Measurements from ENCODE around the gene TSR2. TPM values are rescaled to one million over a fixed set of nuclear protein-coding genes. Genes with fewer than 3 reads are reported as not detected.
A peak's percentile ranks its signal among the peaks of the same experiment; 100 is the strongest.

Gene TSR2
- total and polyA plus RNA-seq, 2 donors = 23.4 to 31.0 TPM

DNA sequence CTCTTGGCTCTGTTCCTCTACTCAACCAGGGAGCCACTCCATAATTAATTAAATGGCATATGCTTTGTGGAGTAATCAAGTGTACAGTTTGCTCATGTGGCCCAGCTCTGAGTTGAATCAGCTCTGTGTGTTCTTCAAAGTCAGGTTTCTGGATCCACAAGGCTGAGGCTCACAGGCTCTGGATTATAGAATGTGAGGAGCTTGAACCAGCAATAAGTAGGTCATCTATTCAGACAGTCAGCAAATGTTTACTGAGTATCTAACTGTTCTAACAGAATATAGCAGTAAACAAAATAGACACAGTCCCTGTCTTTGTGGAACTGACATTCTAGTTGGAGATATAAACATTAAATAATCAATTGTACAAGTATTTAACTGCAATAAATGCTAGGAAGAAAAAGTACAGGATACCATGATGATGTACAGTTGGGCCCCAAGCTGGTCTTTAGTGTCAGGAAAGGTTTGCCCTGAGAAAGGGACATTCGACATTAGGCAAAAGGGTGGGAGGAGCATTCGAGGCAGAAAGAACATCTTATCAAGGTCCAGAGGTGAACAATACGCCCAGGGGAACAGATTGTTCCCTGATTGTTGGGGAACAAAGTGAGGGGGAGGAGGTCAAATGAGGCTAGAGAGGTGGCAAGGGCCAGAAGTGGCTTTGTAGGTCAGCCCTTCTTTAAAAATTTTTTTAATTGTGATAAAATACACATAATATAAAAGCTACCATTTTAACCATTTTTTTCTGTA, 20.5 kb upstream of the TSR2 start:
- 81% methylated on average over 3 of the region's 3 CpGs for WGBS
- Histone ChIP-seq H3K4me1 (ENCODE audit: control insufficient read depth in 2 of 2, insufficient read depth in 2 of 2, low read length in 2 of 2) (peaks cover 0 to 5% of the 10 kb centered on the region in 2 donors), H3K27me3 (ENCODE audit: control insufficient read depth in 2 of 2, insufficient read depth in 1 of 2, low read length in 1 of 2) (peaks cover 0 to 6% of the 10 kb centered on the region in 2 donors), H3K4me3 (ENCODE audit: low read length in 2 of 2) (no peak overlapping the region), H3K9me3 (ENCODE audit: control insufficient read depth in 2 of 2, insufficient read depth in 1 of 2, low read length in 1 of 2) (no peaks in the 10 kb centered on the region), H3K36me3 (ENCODE audit: control insufficient read depth in 2 of 2, insufficient read depth in 2 of 2, low read length in 1 of 2) (no peaks in the 10 kb centered on the region), H3K27ac (ENCODE audit: low read depth in 1 of 2, low read length in 1 of 2) (no peak overlapping the region)
- DNase-seq (ENCODE audit: low read depth in 6 of 9, low spot score in 9 of 9) = no peak

DNA sequence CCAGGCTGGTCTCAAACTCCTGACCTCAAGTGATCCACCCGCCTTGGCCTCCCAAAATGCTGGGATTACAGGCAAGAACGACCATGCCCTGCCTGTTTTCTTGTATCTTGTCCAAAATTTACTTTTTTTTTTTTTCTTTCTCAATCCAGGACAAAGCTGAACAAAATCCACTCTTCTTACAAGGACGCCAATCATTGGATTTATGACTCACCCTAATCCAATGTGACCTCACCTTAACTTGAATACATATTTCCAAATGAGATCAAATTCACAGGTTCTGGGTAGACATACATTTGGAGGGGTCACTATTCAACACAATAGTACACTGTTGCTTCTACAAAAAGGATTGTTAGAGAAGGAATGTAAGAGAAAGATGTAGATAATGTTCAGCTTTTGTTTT, 18.0 kb upstream of the TSR2 start:
- H3K4me3 ChIP-seq (ENCODE audit: low read length in 2 of 2) = no peak overlapping the region
- H3K36me3 ChIP-seq (ENCODE audit: control insufficient read depth in 2 of 2, insufficient read depth in 2 of 2, low read length in 1 of 2) = no peaks in the 10 kb centered on the region
- DNase-seq (ENCODE audit: low read depth in 6 of 9, low spot score in 9 of 9) = no peak
- H3K27ac ChIP-seq (ENCODE audit: low read depth in 1 of 2, low read length in 1 of 2) = no peak overlapping the region
- H3K4me1 ChIP-seq (ENCODE audit: control insufficient read depth in 2 of 2, insufficient read depth in 2 of 2, low read length in 2 of 2) = no peaks in the 10 kb centered on the region
- peaks cover 0 to 2% of the 10 kb centered on the region in 2 donors for H3K27me3 ChIP-seq (ENCODE audit: control insufficient read depth in 2 of 2, insufficient read depth in 1 of 2, low read length in 1 of 2)
- H3K9me3 ChIP-seq (ENCODE audit: control insufficient read depth in 2 of 2, insufficient read depth in 1 of 2, low read length in 1 of 2) = no peaks in the 10 kb centered on the region
- 94% methylated on average over 3 of the region's 3 CpGs for WGBS

DNA sequence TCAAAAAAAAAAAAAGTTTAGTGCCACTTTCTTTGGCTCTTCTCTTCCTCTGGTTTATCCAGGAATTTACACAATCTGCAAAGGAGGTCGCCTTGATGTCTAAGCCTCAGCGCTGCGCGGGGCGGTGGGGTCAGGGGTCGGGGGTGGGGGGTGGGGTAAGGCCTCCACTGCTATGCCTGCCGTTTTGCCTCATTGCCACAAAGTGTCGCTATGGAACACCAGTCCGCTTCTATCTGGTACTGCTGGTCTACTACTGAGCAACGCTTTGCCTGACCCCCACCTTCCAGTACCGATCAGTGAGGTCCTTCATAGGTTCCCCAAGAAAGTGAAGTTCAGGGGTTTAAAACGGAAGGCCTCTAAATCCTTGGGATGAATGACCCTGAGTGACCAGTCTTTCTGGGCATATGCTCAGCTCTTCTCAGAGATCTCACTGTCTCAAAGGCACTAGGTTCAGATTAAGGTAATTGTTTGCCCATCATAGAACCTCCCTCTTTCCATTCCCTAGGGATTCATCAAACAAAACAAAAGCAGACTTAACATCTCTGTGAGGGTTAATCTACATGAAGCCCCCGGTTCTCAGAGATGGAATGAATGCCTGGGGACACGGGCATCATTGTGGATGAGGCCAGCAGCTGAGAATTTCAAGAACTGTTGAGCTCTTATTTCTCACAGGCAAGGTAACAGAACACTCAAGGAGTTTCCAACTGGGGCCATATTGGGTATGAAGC, 16.9 kb upstream of the TSR2 start:
- Histone ChIP-seq H3K4me3 (ENCODE audit: low read length in 2 of 2) (no peak overlapping the region), H3K4me1 (ENCODE audit: control insufficient read depth in 2 of 2, insufficient read depth in 2 of 2, low read length in 2 of 2) (no peaks in the 10 kb centered on the region), H3K27me3 (ENCODE audit: control insufficient read depth in 2 of 2, insufficient read depth in 1 of 2, low read length in 1 of 2) (peaks cover 0 to under 1% of the 10 kb centered on the region in 2 donors), H3K36me3 (ENCODE audit: control insufficient read depth in 2 of 2, insufficient read depth in 2 of 2, low read length in 1 of 2) (no peaks in the 10 kb centered on the region), H3K9me3 (ENCODE audit: control insufficient read depth in 2 of 2, insufficient read depth in 1 of 2, low read length in 1 of 2) (no peaks in the 10 kb centered on the region), H3K27ac (ENCODE audit: low read depth in 1 of 2, low read length in 1 of 2) (no peak overlapping the region)
- peak in 2 of 9 donors; percentile 16 to 33 for DNase-seq (ENCODE audit: low read depth in 6 of 9, low spot score in 9 of 9)
- 30% methylated on average over 14 of the region's 14 CpGs for WGBS

DNA sequence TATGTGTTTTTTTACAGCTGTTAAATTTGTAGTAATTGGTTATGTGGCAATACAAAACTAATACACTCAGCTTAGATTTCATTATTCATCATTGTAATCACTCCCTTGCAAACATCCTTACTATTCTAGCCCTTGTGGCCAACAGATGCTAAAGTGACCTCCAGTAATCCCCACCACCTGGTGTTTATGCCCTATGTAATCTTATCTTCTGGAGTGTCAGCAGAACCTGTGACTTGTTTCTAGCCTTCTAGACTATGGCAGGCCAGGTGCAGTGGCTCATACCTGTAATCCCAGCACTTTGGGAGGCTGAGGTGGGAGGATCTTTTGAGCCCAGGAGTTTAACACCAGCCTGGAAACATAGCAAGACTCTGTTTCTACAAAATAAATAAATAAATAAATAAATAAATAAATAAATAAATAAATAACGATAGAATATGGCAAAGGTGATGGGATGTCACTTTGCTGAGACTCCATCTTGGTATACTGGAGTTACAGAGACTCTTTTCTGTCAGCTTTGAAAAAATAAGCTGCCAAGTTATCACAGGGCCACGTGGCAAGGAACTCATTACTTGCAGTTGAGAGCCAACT, 12.3 kb upstream of the TSR2 start:
- Histone ChIP-seq H3K27ac (ENCODE audit: low read depth in 1 of 2, low read length in 1 of 2) (no peak overlapping the region), H3K4me3 (ENCODE audit: low read length in 2 of 2) (no peak overlapping the region), H3K9me3 (ENCODE audit: control insufficient read depth in 2 of 2, insufficient read depth in 1 of 2, low read length in 1 of 2) (no peaks in the 10 kb centered on the region), H3K36me3 (ENCODE audit: control insufficient read depth in 2 of 2, insufficient read depth in 2 of 2, low read length in 1 of 2) (no peaks in the 10 kb centered on the region), H3K4me1 (ENCODE audit: control insufficient read depth in 2 of 2, insufficient read depth in 2 of 2, low read length in 2 of 2) (no peaks in the 10 kb centered on the region), H3K27me3 (ENCODE audit: control insufficient read depth in 2 of 2, insufficient read depth in 1 of 2, low read length in 1 of 2) (no peaks in the 10 kb centered on the region)
- no peak for DNase-seq (ENCODE audit: low read depth in 6 of 9, low spot score in 9 of 9)
- 77% methylated on average over 2 of the region's 2 CpGs for WGBS

DNA sequence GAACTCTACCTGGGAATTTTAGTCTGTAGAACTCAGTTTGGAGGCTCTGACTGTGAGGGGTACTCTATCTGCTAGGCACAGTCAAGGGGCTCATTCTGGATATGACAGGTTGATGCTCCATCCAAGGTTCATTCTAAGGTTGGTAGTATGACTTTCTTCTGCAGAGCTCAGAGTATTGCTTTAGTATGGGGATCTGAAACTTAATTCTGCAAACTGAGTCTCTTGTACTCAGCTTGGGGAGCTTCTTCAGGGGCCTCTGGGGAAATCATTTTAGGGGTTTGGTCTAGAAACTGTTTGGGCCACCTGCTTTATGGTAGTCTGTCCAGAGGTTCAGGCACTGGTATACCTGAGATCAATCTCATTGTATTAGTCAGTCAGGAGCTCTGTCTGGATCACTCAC, 9.7 kb upstream of the TSR2 start:
- no peak overlapping the region for H3K4me3 ChIP-seq (ENCODE audit: low read length in 2 of 2)
- no peak for DNase-seq (ENCODE audit: low read depth in 6 of 9, low spot score in 9 of 9)
- no peaks in the 10 kb centered on the region for H3K27me3 ChIP-seq (ENCODE audit: control insufficient read depth in 2 of 2, insufficient read depth in 1 of 2, low read length in 1 of 2)
- H3K27ac ChIP-seq (ENCODE audit: low read depth in 1 of 2, low read length in 1 of 2) = no peak overlapping the region
- no peaks in the 10 kb centered on the region for H3K36me3 ChIP-seq (ENCODE audit: control insufficient read depth in 2 of 2, insufficient read depth in 2 of 2, low read length in 1 of 2)
- H3K9me3 ChIP-seq (ENCODE audit: control insufficient read depth in 2 of 2, insufficient read depth in 1 of 2, low read length in 1 of 2) = no peaks in the 10 kb centered on the region
- no peaks in the 10 kb centered on the region for H3K4me1 ChIP-seq (ENCODE audit: control insufficient read depth in 2 of 2, insufficient read depth in 2 of 2, low read length in 2 of 2)

DNA sequence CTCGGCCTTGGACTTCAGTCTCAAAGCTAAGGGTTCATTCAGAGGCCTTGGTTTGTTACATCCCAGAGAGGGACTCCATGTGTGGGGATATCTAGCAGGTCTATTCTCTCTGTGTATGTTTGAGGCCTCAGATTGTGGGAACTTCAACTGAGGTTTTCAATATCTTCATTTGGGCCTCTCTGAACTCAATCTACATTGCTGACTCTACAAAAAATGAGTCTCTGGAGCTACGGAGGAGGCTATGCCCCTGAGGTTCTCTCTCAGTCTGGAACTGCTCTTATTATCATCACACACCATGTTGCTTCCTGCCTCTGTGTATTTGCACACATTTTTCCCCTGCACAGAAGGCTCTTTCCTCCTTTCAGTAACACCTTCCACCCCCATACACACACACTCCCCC, 5.1 kb upstream of the TSR2 start:
- no peaks in the 10 kb centered on the region for H3K27me3 ChIP-seq (ENCODE audit: control insufficient read depth in 2 of 2, insufficient read depth in 1 of 2, low read length in 1 of 2)
- 81% methylated on average over 2 of the region's 2 CpGs for WGBS
- no peaks in the 10 kb centered on the region for H3K36me3 ChIP-seq (ENCODE audit: control insufficient read depth in 2 of 2, insufficient read depth in 2 of 2, low read length in 1 of 2)
- H3K4me3 ChIP-seq (ENCODE audit: low read length in 2 of 2) = no peak overlapping the region
- no peaks in the 10 kb centered on the region for H3K9me3 ChIP-seq (ENCODE audit: control insufficient read depth in 2 of 2, insufficient read depth in 1 of 2, low read length in 1 of 2)
- DNase-seq (ENCODE audit: low read depth in 6 of 9, low spot score in 9 of 9) = no peak
- no peaks in the 10 kb centered on the region for H3K4me1 ChIP-seq (ENCODE audit: control insufficient read depth in 2 of 2, insufficient read depth in 2 of 2, low read length in 2 of 2)
- H3K27ac ChIP-seq (ENCODE audit: low read depth in 1 of 2, low read length in 1 of 2) = no peak overlapping the region

DNA sequence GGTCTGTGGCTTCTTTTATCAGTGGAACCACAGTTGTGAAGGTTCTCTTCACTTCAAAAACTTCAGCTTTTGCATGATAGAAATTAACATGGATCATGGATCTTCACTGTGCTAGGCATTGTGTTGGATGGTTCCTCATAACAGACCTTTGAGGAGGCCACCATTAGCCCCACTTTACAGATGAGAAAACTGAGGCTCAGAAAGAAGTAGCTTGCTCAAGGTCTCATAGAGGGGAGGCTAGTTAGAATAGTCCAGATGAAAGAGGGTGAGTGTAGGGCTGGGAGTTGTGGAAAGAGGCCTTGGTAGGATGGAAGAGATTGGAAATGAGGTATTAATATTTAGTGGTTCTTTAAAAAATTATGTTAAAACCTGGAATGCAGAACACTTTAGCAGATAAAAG, 2.6 kb downstream of the TSR2 start:
- peaks cover 5 to 6% of the 10 kb centered on the region in 2 donors for H3K4me1 ChIP-seq (ENCODE audit: control insufficient read depth in 2 of 2, insufficient read depth in 2 of 2, low read length in 2 of 2)
- DNase-seq (ENCODE audit: low read depth in 6 of 9, low spot score in 9 of 9) = no peak

DNA sequence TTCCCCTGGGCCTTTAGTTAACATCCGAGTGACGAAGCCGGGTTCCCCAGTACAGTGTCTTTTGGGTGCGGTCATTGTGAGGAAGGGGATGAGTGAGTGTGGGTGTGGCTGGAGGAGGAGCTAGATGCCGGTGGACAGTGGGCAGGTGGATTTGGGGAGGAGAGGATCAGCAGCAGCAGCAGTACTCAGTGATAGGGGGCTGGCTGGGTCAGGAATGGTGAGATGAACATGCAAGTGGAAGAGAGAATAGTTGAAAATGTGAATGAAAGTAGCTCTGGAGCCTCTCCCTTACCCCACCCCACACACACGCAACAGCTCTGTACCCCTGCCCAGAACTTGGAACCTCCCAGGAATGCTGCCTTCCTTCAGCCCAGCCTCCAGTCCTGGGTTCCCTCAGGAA, 4.5 kb downstream of the TSR2 start:
- no peak overlapping the region for H3K4me3 ChIP-seq (ENCODE audit: low read length in 2 of 2)

More for the DNA sequence above, 2.6 kb downstream of the TSR2 start:
- no peak overlapping the region for H3K4me3 ChIP-seq (ENCODE audit: low read length in 2 of 2)
- peaks cover 13 to 14% of the 10 kb centered on the region in 2 donors for H3K36me3 ChIP-seq (ENCODE audit: control insufficient read depth in 2 of 2, insufficient read depth in 2 of 2, low read length in 1 of 2)
- no peaks in the 10 kb centered on the region for H3K9me3 ChIP-seq (ENCODE audit: control insufficient read depth in 2 of 2, insufficient read depth in 1 of 2, low read length in 1 of 2)
- no peak overlapping the region for H3K27ac ChIP-seq (ENCODE audit: low read depth in 1 of 2, low read length in 1 of 2)
- H3K27me3 ChIP-seq (ENCODE audit: control insufficient read depth in 2 of 2, insufficient read depth in 1 of 2, low read length in 1 of 2) = no peaks in the 10 kb centered on the region

DNA sequence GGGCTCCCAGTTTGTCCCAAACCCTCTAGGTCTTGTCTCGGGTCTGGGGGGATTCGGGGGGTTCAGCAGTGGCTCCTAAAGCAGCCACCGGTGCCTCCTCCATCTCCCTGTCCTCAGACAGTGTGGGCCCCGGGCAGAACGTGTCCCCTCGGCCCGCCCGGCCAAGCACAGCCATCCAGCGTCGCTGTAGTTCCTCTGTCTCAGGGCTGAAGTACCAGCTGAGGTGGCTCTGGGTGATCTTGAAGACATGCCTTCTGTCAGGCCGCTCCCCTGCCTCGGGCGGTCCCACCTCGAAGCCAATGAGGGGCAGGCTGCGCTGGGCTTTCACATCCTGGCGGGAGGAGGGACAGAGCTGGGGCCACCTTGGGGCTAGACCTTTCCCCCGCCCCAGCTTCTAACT, 5.9 kb downstream of the TSR2 start:
- Histone ChIP-seq H3K4me1 (ENCODE audit: control insufficient read depth in 2 of 2, insufficient read depth in 2 of 2, low read length in 2 of 2) (peaks cover 5 to 6% of the 10 kb centered on the region in 2 donors), H3K9me3 (ENCODE audit: control insufficient read depth in 2 of 2, insufficient read depth in 1 of 2, low read length in 1 of 2) (no peaks in the 10 kb centered on the region), H3K36me3 (ENCODE audit: control insufficient read depth in 2 of 2, insufficient read depth in 2 of 2, low read length in 1 of 2) (peaks cover 13 to 14% of the 10 kb centered on the region in 2 donors), H3K27ac (ENCODE audit: low read depth in 1 of 2, low read length in 1 of 2) (no peak overlapping the region), H3K4me3 (ENCODE audit: low read length in 2 of 2) (no peak overlapping the region), H3K27me3 (ENCODE audit: control insufficient read depth in 2 of 2, insufficient read depth in 1 of 2, low read length in 1 of 2) (no peaks in the 10 kb centered on the region)
- DNase-seq (ENCODE audit: low read depth in 6 of 9, low spot score in 9 of 9) = no peak
- 97% methylated on average over 17 of the region's 17 CpGs for WGBS

More for the DNA sequence above, 4.5 kb downstream of the TSR2 start:
- no peak overlapping the region for H3K27ac ChIP-seq (ENCODE audit: low read depth in 1 of 2, low read length in 1 of 2)
- peaks cover 13 to 14% of the 10 kb centered on the region in 2 donors for H3K36me3 ChIP-seq (ENCODE audit: control insufficient read depth in 2 of 2, insufficient read depth in 2 of 2, low read length in 1 of 2)
- no peak for DNase-seq (ENCODE audit: low read depth in 6 of 9, low spot score in 9 of 9)
- WGBS = 94% methylated on average over 6 of the region's 6 CpGs
- H3K4me1 ChIP-seq (ENCODE audit: control insufficient read depth in 2 of 2, insufficient read depth in 2 of 2, low read length in 2 of 2) = peaks cover 5 to 6% of the 10 kb centered on the region in 2 donors
- H3K9me3 ChIP-seq (ENCODE audit: control insufficient read depth in 2 of 2, insufficient read depth in 1 of 2, low read length in 1 of 2) = no peaks in the 10 kb centered on the region
- no peaks in the 10 kb centered on the region for H3K27me3 ChIP-seq (ENCODE audit: control insufficient read depth in 2 of 2, insufficient read depth in 1 of 2, low read length in 1 of 2)
